HG03159 (cell line): Measurements from ENCODE around the gene GALNT13.
A peak's percentile ranks its signal among the peaks of the same experiment; 100 is the strongest.

Source experiments
- ATAC-seq: cut with Tn5 transposase; IDR thresholded peaks from one replicate; pipeline ENCODE4 v1.9.1; 2021; ENCODE audit warnings: mild to moderate bottlenecking, moderate library complexity; ENCODE audit not compliant: unreplicated experiment

GALNT13 gene

GRCh38 chr2:154394600-154394999 is 522.9 kb downstream of the GALNT13 start:
- no peak for ATAC-seq

DNA sequence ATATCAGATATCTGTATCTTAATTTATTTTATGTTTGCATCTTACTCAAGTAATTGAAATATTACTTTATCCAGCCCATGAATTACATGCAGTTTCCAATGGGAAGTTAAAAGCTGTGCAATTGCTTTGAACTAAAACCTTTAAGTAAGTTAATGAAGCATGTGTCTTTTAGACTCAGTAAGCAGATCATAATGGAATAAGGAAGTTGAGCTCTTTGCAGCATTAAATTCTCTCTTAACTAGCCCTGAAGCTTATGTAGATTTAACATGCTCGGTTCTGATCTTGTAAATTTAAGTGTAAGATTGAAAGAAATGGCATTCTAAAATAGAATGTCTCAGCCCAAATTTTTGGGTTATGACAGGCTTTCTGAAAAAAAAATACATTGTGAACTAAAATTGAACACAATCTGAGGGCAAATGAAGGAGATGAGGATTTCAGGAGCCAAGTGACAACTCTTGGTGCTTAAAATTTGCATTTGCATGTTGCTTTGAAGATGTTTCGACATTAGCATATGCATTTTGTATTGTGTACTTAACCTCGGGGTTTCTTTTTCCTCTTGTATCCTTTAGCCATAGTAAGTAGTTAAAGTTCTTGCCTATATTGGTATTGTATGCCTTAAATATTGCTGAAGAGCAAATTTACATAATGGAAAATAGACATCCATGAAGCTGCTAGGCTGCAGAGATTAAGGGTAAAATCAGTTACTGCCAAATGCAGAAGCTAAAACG is 529.0 kb downstream of the GALNT13 start:
- ATAC-seq: no peak

GRCh38 chr2:154402213-154402612 is 530.5 kb downstream of the GALNT13 start:
- peak; percentile 65 for ATAC-seq

DNA sequence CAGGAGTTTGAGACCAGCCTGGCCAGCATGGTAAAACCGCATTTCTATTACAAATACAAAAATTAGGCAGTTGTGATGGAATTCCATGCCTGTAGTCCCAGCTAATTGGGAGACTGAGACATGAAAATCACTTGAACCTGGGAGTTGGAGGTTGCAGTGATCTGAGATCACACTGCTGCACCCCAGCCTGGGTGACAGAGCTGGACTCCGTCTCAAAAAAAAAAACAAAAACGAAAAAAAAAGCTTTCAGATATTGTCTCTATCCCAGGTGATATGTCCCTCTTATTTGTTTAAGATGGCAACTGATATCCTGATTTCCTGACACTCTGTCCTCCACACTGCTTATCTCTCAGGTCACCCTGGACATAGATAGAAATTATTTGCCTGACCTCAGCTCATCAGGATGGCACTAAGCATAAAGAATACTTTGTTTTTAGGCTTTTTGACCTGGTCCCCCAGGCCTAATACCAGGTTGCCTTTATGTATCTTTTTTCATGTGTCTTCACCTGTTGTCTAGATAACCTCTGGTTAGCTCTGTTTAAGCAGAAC is 531.6 kb downstream of the GALNT13 start:
- no peak for ATAC-seq

- ATAC-seq: no peak
These were observed 537.1 kb downstream of the GALNT13 start for GRCh38 chr2:154408786-154409185.

DNA sequence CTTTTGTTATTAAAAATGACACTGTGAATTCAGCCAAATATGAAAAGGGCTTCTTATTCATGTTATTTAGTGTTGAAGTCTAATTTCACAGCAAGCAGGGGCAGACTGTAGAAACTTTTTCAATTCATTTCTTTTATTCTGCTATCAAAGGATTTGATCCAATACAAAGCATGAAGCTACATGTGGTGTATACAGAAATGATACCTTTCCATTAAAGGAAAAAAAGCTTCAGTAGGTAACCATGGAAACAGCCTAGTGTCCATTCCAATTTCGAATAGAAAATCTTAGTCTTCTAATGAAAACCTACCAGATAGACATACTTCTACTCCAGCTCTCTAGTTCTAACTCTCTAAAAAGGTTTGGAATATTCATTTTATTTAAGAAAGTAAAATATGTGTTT is 550.5 kb downstream of the GALNT13 start:
- ATAC-seq: no peak

DNA sequence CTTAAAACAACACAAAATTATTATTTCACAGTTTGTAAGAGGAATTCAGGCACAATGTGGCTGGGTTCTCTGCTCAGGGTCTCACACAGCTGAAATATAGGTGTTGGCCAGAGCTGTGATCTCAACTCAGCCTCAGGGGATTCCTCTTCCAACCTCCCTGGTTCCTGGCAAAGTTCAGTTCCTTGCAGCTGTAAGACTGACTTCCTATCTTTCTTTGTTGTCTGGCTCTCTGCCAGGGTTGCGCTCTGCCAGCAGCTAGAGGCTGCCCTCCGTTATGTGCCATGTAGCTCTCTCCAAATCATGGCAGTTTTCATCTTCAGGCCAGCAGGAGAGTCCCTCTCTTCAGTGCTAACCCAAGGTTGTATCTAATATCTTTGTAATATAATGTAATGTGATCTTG is 554.3 kb downstream of the GALNT13 start:
- no peak for ATAC-seq

DNA sequence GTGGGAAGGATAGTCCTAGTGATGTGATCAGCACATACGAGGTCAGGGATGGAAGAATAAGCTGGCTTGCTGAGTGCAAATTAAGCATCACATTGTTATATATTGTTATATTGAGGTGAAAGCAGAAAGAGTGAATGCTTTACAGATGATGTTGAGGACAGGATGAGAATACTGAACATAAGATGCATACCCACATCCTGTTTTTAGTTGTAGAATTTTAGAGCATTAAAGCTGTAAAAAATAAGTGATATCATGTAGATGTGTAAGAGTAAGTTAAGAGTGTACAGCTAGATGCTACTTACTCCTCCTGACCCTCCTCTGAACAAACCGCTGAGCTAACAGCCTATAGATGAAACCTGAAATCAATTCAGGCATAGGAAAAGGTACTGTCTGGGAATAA is 555.7 kb downstream of the GALNT13 start:
- ATAC-seq: no peak

DNA sequence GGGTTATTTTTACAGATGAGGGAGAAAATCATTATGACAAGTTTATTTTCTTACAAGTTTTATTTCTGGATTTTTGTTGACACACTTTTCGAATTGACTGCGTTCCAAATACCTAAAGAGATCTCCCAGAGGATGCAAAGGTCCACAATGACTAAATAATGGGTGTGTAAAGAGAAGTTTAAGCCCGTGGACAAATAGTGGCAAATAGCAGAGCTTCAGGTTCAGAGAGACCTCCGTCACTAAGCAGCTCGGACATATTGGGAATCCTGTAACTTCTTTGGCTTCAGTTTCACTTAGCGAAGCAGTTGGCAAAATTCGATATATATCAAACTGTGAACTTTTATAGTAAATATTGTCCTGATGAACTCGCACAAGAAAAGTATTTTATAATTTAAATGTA is 556.3 kb downstream of the GALNT13 start:
- ATAC-seq: no peak

GRCh38 chr2:154433010-154433409 is 561.3 kb downstream of the GALNT13 start:
- ATAC-seq: no peak

DNA sequence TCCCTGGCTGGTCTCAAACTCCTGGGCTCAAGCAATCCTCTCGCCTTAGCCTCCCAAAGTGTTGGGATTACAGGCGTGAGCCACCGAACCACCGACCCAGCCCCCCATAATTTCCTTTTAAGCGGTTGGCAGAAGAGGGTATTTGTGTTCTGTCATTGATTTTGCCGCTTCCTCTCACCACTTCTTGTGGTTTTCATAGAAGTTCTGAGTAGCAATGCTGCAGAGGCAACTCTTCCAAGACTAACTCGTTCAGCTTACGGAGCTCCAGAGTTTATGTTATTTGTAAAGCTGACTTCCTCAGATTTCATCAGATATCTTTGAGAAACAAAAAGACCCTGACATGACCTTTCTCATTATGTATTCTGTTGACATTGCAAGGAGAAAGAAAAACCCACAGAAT is 565.4 kb downstream of the GALNT13 start:
- ATAC-seq: no peak

- no peak for ATAC-seq
These were observed 567.4 kb downstream of the GALNT13 start for GRCh38 chr2:154439156-154439555.

DNA sequence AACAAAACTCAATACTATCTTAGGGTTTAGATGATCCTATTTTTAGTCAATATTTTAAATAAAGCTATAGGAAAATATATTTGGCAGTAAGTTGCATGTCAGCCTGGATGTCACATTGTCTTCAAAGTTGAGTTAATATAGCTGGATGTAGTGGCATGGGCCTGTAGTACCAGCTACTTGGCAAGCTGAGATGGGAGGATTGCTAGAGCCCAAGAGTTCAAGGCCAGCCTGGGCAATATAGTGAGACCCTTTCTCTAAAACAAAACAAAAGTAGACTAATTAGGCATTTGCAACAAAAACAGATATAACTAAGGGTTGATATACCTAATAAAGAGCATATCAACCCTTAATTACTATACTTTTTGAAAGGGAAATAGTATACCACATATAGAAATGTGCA is 572.2 kb downstream of the GALNT13 start:
- no peak for ATAC-seq

DNA sequence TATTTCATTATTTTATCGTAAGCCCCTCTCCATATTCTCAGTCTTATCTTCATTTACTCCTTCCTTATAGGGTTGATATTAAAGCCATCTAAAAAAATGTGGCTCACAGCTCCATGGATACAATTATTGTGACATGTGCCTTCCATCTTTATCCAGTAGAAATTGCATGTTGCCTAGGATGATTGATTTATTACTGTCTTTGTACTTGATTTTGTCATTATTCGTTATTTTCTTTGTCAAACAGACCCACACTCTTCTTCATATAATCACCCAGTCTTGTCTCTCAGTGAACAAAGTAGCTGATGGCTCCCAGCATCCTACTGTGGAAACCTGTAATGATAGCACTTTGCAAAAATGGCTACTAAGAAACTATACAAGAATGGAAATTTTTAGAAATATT is 574.6 kb downstream of the GALNT13 start:
- no peak for ATAC-seq

DNA sequence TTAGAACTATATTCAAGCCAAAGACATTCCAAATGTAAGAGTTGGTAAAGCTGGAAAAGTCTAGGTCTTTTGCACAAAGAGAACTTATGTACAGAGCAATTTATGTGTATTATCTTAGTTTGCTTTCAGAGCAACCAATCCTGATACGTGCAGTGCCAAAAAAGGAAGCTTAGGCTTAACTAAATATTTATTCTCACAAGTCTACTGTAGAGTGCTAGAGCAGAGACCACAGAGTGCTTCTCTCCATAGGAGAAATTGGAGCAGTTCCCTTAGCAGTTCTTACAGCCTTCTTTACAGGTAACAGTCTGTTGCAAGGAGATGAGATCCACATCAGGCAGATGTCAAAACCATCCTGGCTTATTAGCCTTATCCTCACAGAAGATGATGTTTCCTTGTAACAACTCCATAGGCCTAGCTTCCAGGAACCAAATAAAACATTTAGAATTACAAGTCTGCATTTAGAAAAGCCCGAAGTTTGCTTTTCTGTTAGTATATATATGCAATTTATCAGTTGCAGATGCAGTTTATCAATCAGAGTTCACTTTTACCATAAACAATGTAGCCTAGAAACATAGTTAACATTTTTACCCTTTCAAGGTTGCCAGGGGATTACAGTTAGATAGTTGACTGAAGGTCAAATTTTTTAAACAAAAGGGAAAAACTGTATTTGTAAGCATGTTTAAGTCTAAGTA is 576.2 kb downstream of the GALNT13 start:
- no peak for ATAC-seq

DNA sequence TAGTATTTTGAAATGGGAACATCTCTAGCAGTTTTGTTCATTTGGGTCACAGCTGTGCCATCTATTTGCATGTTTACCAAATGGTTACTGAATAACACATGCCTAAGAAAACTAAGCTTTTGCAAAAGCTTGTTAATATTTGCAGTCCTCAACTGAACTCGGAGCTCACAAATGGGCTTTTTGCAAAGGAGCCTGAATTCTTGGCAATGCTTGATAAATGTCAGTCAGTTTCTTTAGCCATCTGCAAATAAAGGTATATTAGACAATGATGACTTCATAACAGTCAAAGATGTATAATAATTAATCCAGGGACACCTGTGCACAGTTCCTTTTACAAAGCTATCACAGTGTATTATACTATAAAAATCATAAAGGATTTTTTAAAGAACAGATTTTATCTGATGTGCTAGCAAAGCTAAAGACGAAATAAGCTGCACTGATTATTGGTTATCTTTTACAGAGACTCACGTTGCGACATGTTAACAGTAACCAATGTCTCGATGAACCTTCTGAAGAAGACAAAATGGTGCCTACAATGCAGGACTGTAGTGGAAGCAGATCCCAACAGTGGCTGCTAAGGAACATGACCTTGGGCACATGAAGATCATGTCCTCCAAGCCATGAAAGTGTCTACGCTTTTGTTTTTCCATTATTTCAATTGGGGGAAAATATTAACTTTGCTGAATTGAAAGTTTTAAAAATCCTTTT is 578.4 kb downstream of the GALNT13 start:
- no peak for ATAC-seq

DNA sequence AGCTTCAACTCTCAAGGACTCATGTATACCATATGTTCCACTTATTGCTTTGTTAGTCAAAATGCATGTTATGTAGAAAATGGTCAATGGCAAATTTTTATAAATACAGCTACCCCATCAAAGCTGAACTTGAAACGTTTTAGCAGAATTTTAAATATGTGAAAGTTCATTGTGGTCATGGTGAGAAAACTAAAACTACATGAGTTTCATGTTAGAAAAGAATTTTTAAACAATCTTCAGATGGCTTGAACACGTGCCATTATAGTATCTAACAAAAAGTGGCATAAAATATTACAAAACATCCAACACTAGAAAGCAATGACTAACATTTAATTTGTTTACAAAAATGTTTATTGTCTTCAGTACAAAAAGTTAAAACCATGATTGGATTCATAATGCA is 580.7 kb downstream of the GALNT13 start:
- no peak for ATAC-seq

GRCh38 chr2:154452906-154453493 is 581.3 kb downstream of the GALNT13 start:
- ATAC-seq: peak; percentile 66

DNA sequence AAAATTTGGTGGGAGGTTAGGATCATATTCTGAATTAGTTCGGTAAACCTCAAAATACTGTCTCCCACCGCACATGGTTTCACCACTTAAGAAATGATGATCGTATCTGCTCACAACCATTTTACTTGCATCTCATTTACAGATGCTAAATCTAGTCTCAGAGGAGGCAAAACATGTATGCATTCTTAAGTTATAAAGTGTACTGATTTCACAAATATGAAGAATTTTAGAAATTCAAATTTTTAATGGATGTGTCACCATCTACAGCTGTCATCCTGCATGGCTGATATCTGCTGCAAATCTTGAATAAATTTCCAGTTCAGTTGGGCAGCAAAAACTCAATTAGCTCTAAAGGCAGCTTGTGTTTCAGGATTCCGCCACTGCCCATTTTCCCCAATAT is 583.4 kb downstream of the GALNT13 start:
- ATAC-seq: no peak

DNA sequence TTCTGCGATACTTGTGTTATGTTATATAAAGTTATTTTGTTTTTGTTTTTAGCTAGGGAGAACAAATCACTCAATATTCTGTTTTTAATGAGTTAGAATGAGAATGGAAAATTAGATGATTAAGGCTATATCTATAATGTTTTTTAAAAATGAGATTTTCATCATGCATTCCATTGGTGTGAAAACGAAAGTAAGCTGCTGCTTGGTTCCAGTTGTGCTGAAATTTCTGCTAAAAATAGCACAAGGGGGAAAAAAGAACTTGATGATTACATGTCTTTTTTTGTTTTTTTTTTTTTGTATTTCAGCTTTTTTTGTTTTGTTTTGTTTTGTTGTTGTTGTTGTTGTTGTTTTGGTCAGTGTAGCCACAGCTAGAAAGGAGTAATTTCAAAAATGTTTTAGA is 584.1 kb downstream of the GALNT13 start:
- ATAC-seq: no peak

GRCh38 chr2:154457286-154457685 is 585.6 kb downstream of the GALNT13 start:
- ATAC-seq: no peak
